H1 (cell line): Measurements from ENCODE around the gene PRKAG1. TPM values are rescaled to one million over a fixed set of nuclear protein-coding genes. Genes with fewer than 3 reads are reported as not detected.

Source experiments
- MAFK ChIP-seq: IDR thresholded peaks from 2 replicates; pipeline ENCODE4 v1.6.1; 2012; ENCODE audit warnings: low read depth, mild to moderate bottlenecking, improper control_type of control experiment, low read length
- polyA plus RNA-seq, 7 experiments: library from polyadenylated mRNA; depleted of rRNA in 3 of 7; stranded (reverse) in 5 of 7; unstranded in 2 of 7; fragments of >200 nt in 5 of 7; fragments of 200-250 nt in 2 of 7; gene quantifications; 1 replicate in 5 of 7; 2 replicates in 1 of 7; 4 replicates in 1 of 7; pipeline versions ENCODE4 v1.2.1 to v1.2.3, GENCODE V29; 2011 to 2013; ENCODE audit warnings: missing spikeins in 2 of 7, mixed read lengths in 2 of 7
- total RNA-seq: library from RNA; stranded (reverse); fragmentation: NEBNext Ultra II Directional; extraction: Animal tissue kit (Norgen Biotek cat#: 25700); gene quantifications from 2 replicates; pipeline ENCODE4 v1.2.1, GENCODE V29; 2021
- TF ChIP-seq, protein P1 (sequence below): fragments of 300-600 bp; sonication (generic); IDR thresholded peaks from 2 replicates; pipeline ENCODE4 v1.7.1; 2012; ENCODE audit warnings: low read length, moderate library complexity, mild to moderate bottlenecking, inconsistent platforms; ENCODE audit not compliant: insufficient replicate concordance

PRKAG1 gene
- total and polyA plus RNA-seq, 2 of the 8 experiments (the other 6 are each of a cell fraction or from before 2014, with no cell fraction given) = 38.6 to 57.5 TPM

- TF ChIP-seq, protein P1, sequence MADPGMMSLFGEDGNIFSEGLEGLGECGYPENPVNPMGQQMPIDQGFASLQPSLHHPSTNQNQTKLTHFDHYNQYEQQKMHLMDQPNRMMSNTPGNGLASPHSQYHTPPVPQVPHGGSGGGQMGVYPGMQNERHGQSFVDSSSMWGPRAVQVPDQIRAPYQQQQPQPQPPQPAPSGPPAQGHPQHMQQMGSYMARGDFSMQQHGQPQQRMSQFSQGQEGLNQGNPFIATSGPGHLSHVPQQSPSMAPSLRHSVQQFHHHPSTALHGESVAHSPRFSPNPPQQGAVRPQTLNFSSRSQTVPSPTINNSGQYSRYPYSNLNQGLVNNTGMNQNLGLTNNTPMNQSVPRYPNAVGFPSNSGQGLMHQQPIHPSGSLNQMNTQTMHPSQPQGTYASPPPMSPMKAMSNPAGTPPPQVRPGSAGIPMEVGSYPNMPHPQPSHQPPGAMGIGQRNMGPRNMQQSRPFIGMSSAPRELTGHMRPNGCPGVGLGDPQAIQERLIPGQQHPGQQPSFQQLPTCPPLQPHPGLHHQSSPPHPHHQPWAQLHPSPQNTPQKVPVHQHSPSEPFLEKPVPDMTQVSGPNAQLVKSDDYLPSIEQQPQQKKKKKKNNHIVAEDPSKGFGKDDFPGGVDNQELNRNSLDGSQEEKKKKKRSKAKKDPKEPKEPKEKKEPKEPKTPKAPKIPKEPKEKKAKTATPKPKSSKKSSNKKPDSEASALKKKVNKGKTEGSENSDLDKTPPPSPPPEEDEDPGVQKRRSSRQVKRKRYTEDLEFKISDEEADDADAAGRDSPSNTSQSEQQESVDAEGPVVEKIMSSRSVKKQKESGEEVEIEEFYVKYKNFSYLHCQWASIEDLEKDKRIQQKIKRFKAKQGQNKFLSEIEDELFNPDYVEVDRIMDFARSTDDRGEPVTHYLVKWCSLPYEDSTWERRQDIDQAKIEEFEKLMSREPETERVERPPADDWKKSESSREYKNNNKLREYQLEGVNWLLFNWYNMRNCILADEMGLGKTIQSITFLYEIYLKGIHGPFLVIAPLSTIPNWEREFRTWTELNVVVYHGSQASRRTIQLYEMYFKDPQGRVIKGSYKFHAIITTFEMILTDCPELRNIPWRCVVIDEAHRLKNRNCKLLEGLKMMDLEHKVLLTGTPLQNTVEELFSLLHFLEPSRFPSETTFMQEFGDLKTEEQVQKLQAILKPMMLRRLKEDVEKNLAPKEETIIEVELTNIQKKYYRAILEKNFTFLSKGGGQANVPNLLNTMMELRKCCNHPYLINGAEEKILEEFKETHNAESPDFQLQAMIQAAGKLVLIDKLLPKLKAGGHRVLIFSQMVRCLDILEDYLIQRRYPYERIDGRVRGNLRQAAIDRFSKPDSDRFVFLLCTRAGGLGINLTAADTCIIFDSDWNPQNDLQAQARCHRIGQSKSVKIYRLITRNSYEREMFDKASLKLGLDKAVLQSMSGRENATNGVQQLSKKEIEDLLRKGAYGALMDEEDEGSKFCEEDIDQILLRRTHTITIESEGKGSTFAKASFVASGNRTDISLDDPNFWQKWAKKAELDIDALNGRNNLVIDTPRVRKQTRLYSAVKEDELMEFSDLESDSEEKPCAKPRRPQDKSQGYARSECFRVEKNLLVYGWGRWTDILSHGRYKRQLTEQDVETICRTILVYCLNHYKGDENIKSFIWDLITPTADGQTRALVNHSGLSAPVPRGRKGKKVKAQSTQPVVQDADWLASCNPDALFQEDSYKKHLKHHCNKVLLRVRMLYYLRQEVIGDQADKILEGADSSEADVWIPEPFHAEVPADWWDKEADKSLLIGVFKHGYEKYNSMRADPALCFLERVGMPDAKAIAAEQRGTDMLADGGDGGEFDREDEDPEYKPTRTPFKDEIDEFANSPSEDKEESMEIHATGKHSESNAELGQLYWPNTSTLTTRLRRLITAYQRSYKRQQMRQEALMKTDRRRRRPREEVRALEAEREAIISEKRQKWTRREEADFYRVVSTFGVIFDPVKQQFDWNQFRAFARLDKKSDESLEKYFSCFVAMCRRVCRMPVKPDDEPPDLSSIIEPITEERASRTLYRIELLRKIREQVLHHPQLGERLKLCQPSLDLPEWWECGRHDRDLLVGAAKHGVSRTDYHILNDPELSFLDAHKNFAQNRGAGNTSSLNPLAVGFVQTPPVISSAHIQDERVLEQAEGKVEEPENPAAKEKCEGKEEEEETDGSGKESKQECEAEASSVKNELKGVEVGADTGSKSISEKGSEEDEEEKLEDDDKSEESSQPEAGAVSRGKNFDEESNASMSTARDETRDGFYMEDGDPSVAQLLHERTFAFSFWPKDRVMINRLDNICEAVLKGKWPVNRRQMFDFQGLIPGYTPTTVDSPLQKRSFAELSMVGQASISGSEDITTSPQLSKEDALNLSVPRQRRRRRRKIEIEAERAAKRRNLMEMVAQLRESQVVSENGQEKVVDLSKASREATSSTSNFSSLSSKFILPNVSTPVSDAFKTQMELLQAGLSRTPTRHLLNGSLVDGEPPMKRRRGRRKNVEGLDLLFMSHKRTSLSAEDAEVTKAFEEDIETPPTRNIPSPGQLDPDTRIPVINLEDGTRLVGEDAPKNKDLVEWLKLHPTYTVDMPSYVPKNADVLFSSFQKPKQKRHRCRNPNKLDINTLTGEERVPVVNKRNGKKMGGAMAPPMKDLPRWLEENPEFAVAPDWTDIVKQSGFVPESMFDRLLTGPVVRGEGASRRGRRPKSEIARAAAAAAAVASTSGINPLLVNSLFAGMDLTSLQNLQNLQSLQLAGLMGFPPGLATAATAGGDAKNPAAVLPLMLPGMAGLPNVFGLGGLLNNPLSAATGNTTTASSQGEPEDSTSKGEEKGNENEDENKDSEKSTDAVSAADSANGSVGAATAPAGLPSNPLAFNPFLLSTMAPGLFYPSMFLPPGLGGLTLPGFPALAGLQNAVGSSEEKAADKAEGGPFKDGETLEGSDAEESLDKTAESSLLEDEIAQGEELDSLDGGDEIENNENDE = no peak
- no peak for TF ChIP-seq MAFK
Observed at GRCh38 chr12:49040364-49040855, 21.8 kb upstream of the PRKAG1 start (continued).
